GM12872 (cell line): ENCODE results near the gene CHMP3.

Experiments used
- CTCF ChIP-seq: IDR thresholded peaks from 3 replicates; pipeline ENCODE4 v1.5.1; 2011; ENCODE audit warnings: low read depth, mild to moderate bottlenecking, low read length, moderate library complexity; ENCODE audit not compliant: insufficient read depth

Gene CHMP3

GRCh38 chr2:86592547-86593230 lies 29.4 kb upstream of the CHMP3 start:
- TF ChIP-seq CTCF, result no peak

GRCh38 chr2:86584151-86584913 lies 21.1 kb upstream of the CHMP3 start:
- no peak for TF ChIP-seq CTCF

GRCh38 chr2:86580560-86580959 lies 17.3 kb upstream of the CHMP3 start:
- TF ChIP-seq CTCF, result no peak

- TF ChIP-seq CTCF, result no peak
These were observed 14.7 kb upstream of the CHMP3 start for GRCh38 chr2:86577817-86578456.

GRCh38 chr2:86570059-86570458 lies 6.8 kb upstream of the CHMP3 start:
- no peak for TF ChIP-seq CTCF

GRCh38 chr2:86566821-86567190 lies 3.6 kb upstream of the CHMP3 start:
- TF ChIP-seq CTCF, result no peak

GRCh38 chr2:86566158-86566820 lies 3.0 kb upstream of the CHMP3 start:
- TF ChIP-seq CTCF, result no peak
